Stimulated activated CD4-positive, alpha-beta T cell treated with anti-CD3 and anti-CD28 coated beads, Interleukin-2, amount 100 ng/mL, for 24 hours (primary cell): Measurements from ENCODE around the gene IL15RA.
"Not testable (repeated sequence)": the region's sequence is repeated elsewhere in the genome, so short reads cannot be mapped to it uniquely, and the experiment has no call there.

Experiments used
- DNase-seq, 2 donors: peaks; one replicate each; pipeline ENCODE4 v3.0.0-alpha.2; 2020

IL15RA gene

DNA sequence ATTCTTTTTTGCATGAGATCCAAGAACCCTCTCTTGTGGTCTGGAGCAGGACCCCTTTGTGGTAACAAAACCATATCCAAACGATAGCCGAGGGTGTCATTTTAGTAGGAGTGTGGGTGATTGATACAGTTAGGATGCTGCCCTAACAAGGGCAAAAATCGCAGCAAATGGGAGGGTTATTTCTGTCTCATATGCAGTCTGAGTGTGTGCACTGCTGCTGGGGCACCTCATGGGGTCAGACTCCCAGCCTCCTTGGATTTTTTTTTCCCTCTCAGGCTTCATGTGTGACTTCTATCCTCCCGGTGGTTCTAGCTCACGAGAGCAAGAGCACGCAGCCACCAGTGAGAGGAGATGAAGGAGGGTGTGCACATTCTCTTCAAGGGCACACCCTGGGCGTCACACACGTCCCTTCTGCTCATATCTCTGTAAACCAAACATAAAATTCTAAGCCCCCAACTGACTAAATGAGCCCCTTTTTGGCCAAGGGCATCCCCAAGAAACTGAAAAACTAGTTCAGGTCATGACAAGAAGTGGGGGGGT lies 28.6 kb upstream of the IL15RA start:
- peak in 1 of 2 donors; percentile 2 for DNase-seq

DNA sequence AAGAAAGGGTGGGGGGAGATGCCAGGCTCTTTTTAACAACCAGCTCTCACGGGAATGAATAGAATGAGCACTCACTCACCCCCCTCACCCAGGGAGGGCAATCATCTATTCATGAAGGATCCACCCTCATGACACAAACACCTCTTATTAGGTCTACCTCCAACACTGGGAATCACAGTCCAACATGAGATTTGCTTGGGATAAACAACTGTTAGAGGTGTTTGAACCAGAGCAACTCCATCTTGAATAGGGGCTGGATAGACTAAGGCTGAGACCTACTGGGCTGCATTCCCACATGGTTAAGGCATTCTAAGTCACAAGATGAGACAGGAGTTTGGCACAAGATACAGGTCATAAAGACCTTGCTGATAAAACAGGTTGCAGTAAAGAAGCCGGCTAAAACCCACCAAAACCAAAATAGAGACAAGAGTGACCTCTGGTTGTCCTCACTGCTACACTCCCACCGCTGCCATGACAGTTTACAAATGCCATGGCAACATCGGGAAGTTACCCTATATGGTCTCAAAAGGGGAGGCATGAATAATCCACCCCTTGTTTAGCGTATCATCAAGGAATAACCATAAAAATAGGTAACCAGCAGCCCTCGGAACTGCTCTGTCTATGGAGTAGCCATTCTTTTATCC lies 27.9 kb upstream of the IL15RA start:
- DNase-seq = not testable (repeated sequence)

DNA sequence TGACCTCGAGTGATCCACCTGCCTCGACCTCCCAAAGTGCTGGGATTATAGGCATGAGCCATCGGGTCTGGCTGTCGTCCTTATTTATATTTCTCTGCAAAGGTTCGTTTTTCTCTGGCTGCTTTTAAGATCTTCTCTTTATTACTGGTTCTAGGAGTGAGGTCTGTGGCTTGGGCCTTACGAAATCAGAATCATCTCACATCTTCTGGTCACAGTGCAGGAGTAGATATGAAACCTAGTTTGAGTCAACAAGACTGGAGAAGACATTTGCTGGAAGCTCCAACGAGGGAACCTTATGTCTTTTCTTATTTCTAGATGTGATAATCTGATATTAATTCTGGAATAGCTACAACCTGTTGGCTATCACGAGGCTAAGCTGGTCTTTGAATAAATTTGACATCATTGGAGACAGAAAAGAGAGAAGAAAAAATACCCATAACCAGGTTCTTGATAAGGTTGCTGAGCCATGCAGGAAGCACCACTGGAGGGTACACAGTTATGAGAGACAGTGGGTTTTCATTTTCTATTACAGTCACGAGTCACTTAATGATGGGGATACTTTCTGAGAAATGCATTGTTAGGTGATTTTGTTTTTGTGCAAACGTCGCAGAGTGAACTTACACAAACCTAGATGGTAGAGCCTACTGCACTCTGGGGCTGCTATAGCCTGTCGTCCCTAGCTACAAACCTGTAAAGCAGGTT lies 25.6 kb upstream of the IL15RA start:
- DNase-seq = no peak

DNA sequence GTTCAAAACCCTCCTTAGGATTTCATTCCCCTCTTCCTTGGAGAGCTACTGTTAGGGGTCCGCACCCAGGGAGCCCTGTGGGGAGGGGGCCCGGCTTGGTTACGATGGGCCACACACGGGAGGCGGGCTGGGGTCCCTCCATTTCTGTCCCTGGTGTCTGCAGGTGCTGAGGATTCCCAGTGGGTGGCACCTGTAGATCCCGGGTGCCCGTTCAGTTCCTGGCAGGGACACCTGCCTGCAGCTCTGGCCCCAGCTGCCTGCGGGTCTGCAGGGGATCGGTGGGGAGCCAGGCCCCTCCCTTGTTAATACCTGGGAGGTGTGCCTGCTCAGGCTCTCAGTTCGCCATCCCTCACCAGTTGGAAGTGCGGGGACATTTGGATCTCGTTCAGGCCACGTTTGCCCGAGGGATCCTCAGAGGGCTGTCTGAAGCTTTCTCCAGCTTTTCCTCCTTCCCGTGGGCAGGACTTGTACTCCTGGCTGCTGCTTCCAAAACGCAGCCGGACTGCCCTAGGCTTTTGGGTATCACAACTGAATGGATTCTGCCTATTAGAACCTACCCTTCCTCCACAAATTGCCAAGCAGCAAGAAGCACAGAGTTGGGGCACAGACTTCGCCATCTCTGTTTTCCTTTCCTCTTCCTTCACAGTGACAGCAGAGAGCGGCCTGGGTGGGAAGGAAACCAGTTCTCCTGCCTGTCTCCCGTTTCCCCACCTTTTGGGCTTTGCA lies 22.3 kb upstream of the IL15RA start:
- DNase-seq = no peak

DNA sequence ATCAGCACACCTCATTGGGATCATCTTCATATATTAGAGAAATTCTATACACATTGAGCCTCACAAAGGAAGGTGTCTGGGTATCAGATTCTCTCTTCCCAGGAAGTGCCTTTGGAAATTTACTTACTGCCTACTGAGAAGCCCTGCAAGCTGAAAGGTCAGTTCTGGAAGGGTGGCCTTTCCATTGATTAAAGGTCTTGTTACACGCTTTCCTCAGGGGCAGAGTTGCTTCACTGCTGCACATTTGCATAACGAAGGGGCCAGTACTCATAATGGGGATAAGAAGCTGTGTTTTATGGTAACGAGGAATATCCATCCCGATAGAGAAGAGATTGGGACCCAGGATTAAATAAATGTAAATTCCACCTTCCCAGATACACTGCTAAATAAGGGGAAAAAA lies 19.4 kb upstream of the IL15RA start:
- DNase-seq = no peak

DNA sequence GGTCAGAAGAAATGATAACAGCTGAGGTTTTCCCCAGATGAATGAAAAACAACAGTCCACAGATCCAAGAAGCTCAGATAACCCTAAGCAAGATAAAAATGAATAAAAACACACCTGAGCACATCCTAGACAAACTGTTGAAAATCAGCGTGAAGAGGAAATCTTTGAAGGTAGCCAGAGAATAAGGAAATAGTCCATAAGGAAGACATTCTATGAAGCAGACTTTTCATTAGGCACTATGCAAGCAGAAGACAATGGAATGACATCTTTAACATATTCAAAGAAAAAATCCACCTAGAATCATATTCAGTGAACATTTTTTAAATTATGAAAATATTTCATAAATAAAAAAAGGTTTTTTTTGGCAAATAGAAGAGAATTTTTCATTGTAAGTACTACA lies 15.1 kb upstream of the IL15RA start:
- no peak for DNase-seq

DNA sequence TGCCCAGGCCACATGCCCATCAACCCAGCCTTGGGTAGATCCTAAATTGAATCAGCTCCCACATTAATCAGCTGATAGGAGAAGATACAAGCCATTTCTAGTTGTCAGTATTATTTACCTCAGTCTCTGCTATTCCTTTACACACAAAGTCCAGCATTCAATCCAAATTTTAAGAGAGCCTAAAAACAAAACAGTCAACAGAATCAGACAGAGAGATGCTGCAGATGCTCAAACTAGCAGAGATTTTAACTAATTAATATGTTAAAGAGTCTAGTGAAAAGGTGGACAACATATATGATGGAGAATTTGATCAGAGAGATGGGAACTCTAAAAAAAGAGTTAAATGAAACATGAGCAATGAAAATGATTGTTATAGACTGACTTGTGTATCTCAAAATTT lies 14.4 kb upstream of the IL15RA start:
- no peak for DNase-seq

DNA sequence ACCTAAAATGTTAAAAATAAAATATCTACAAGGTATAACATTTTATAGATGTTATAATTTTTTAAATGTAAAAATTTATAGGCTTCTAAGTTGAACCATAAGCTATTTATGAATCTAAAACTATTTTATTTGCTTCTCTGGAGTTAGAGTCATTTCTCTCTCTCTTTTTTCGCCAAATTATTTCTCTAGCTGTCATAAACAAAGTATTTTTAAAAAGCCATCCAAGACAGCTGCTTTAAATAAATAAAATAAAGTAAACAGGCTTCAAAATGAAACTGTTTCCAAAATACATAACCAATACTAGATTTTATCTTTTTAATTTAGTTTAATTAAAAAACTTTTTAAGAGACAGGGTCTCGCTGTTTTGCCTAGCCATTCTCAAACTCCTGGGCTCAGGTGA lies 12.4 kb upstream of the IL15RA start:
- no peak for DNase-seq

DNA sequence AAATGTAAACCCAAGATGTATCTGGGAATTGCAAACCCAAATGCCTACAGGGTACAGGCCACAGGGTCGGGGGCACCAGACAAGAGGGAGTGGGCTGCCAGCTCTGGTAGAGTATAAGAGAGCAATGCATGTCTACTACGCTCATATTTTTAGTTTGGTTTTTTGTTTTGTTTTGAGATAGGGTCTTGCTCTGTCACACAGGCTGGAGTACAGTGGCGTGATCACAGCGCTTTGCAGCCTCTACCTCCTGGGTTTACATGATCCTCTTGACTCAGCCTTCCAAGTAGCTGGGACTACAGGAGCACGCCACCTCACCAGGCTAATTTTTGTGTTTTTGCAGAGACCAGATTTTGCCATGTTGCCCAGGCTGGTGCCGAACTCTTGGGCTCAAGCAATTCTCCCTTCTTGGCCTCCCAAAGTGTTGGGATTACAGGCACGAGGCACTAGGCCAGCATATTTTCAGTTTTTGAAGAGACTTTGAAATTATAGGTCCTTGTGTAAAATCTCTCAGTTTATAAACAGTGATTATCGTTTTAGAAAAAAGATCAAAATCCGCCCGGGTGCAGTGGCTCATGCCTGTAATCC lies 11.1 kb upstream of the IL15RA start:
- DNase-seq = peak in 1 of 2 donors; percentile 6

DNA sequence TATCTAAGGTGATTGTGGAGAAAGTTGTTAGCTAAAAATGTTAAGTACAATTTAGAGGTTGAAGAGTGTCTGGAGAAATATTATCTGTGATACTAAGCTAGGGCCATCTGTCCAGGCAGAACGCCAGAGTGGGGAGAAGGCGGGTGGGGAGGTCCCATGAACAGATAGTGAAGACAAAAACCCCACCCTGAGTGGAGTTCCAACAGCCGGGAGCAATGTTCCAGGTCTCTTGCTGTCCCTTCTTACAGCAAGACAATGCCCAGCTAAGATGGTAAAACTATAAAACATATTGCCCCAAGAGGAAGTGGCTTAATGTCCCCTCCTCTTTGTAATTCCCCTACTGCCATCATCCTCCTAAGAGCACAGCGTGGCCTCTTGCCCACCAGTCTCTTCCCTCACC lies 10.4 kb upstream of the IL15RA start:
- peak in 1 of 2 donors; percentile 6 for DNase-seq

DNA sequence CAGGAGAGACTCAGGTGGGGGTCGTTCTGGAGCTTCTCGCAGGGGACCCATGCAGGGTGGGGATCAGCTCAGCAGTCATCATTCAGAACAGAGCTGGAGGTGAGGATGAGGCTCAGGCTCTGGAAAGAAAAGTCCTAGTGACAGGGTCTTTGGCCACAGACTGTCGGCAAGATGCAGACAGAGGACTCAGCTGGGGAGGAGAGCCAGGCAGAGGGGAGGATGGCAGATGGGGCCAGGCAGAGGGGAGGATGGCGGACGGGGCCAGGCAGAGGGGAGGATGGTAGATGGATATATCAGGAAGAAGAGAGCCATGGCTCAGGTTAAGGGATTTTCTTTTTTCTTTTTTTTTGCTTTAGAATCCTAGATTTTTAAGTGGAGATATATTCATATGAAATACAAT lies 7.7 kb upstream of the IL15RA start:
- peak in 1 of 2 donors; percentile 12 for DNase-seq

DNA sequence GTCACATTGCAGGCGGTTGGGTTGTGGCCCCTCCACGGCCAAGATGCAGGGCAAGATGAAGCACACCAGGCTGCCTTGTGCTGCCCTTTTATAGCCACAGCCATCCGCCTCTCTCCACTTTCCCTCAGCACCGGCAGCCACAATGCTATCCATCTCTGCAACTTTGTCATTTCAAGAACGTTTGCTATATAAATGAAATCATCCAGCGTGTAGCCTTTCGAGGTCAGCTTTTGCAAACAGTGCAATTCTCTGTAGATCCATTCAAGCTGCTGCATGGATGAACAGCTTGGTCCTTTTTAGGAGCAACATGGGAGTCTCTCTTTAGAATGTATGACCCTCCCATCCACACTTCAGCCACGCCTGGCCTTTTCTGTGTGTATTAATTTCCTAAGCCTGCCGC lies 6.4 kb upstream of the IL15RA start:
- peak in 1 of 2 donors; percentile 6 for DNase-seq

DNA sequence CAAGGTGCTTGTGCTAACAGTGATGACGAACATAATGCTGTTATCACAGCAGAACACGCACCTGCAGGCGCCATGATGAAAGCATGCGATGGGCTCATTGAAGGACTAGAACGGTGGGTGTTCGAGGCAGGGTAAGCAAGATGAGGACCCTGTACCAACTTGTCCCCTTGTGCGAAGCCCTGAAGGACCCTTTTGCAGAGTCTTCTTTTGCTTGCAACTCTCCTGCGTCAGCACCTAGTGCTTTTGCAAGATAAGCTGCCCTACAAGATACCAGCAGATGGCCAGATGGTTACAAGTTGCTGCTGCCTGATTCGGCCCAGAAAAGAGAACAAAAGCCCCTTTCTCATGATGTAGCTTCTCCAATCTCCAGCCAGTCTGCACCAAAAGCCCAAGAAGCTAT lies 4.2 kb upstream of the IL15RA start:
- peak in 1 of 2 donors; percentile 12 for DNase-seq

DNA sequence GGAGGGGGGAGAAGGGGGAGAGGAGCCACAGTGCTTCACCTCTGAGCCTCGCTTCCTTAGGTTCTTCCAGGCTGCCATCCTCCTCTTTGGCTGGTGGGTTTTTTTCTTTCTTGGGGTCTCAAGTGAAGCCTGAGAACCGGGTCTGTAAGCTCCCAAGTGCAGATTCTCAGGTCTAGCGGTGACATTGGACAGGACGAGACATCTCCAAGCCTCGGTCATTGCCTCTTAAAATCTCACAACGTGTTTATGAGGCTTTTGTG lies 817 bp upstream of the IL15RA start:
- no peak for DNase-seq

DNA sequence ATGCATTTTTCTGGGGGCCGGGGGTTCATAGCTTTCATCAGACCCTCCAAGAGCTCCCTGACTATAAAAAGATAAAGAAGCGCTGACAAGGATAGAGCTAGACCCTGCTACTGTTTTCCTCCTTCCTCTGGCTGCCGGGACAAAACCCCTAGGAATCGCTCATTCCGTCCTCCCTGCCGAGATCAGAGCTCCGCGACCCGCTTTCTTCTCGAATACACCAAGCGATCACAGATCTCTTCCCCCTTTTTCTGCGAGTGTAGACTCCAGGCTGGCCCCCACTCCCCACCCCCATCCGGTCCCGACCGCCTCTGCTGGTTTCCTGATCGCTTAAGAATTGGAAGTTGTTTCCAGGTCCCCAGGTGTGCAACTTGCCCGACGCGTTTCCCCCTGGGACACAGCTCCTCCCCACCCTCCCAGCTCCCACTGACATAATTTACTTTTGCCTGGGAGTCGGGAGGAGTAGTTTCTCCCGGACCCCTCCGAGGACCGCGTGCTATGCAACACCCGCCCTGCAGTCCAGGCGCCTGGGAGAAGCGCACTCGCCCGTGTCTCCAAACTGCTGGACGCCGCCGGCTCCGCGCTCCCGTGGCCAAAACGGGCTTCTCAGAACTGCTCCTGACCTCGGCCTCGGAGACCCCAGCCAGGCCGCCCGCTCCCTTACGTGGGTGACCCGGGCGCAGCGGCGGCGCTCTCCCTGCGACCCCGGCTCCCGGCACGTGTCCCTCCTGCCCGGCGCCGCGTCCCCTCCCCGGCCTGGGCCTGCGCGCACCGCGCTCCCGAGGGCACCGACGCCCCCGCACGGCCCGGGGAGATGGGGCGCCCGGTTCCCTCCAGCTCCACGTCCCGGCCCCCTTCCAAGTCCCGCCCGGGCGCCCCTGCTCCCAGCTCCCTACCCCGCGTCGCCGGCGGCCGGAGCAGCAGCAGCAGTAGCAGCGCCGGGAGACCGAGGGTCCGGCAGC lies 552 bp downstream of the IL15RA start:
- peak; percentile 61 to 65 for DNase-seq

DNA sequence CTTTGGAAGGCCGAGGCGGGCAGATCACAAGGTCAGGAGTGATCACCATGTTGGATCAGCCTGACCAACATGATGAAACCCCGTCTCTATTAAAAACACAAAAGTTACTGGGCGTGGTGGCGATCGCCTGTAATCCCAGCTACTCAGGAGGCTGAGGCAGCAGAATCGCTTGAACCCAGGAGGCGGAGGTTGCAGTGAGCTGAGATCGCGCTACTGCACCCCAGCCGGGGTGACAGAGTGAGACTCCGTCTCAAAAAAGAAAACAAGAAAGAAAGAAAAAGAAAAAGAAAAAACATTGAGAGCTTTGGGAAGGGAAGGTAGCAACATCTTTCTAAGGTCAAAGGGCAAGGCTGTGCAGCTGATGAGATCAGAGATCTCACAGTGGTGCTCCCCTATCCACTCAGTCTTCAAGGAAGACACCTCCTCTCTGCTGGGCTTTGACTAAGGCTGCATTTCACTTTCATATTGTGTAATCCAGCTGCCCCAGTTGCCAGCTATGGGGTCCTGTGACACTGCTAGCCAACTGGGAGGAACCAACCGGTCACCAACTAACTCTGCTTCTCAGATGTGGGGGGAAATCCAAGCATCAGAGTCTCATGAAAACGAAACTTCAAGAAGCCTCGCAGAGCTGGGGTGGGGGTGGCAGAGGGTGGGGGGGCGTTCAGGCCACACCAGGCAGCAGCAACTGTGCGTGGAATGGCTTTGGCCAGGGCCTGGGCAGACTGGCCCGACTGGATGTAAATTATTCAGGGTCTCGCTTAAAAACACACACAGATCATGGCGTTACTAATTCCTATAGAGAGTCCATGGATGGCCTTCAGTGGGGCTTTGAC lies 1.5 kb downstream of the IL15RA start:
- peak; percentile 61 to 63 for DNase-seq

DNA sequence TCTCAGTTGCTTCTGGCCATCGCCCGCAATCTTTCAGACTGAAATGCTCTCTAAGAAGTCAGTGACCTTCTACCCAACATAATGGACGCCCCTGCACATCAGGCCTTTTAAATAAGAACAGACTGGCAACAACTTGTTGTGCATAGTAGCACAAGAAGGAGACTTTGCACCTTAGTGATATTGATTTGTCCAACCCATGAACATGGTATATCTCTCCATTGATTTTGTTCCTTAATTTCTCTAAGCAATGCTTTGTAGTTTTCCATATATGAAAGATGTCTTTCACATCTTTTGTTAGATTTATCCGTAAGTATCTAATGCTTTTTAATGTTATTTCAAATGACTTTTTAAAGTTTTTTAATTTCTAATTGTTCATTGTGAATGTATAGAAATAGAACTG lies 4.3 kb downstream of the IL15RA start:
- DNase-seq = no peak

DNA sequence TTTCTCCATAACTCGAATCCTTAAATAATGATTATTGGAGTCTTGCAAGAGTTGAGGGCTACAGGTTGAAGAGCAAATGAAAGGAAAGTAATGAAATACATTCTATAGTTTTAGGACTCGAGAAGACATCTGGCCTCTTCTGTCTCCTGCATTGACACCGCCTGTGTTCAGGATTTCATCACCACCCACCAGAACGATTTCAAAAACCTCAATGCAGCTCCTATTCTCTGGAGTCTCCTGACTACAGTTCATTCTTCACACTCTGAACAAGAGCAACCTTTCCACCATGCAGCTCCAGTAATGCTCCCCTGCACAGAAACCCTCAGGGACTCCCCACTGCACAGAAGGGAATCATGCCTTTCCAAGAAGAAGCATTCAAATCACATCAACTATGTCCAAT lies 5.5 kb downstream of the IL15RA start:
- DNase-seq = peak in 1 of 2 donors; percentile 15

DNA sequence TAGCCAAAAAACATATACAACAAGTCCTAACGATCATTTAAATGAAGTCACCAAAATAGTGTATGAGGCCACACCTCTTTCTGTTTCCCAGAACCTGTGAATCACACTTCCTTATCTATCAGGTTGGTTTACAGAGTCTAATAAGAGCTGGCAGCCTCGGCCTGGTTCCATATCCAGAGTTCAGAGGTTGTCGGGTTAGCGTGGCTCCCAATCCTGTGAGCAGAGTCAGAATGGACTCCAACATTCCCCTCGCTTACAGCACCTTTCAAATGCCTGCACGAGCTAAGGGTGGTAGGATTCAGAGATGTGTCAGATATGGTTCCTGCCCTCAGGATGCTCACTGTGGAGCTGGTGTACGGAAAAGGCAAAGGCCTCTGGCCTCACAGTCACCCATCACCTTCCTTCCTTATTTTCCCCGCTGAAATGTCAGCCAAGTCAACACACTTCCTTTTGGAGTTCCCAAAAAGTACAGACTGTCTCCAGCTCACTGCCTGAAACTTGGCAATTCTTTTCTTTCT lies 6.0 kb downstream of the IL15RA start:
- DNase-seq = peak; percentile 26 to 34

DNA sequence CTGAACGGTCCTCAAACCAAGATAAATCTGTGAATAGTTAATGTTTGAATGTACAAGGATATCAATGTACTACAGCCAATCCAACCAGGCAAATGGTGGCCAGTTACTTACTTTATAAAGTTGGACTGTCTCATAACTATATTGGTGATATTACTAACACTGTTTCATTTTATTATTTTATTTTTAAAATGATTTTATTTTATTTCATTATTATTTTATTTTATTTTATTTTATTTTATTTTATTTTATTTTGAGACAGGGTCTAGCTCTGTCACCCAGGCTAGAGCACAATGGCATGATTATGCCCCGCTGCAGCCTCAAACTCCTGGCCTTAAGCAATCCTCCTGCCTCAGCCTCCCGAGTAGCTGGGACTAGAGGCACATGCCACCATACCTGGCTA lies 6.8 kb downstream of the IL15RA start:
- peak in 1 of 2 donors; percentile 4 for DNase-seq

DNA sequence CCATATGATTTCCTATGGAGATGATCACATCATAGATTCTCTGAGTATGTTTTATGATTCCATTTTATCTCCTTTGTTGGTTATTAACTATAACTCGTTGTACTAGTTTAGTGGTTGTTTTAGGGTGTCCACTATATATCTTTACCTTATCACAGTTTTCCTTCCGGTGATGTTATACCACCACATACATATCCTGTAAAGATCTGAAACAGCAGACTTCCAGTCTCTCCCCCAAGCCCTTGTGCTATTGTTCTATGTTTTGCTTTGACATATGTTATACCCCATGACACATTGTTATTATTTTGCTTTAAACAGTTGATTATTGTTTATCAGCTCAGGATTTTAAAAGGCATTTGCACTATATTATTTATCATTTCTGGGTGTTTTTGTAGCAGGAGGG lies 7.3 kb downstream of the IL15RA start:
- no peak for DNase-seq
